ENCODE measurements around the gene DNAH8.

DNA sequence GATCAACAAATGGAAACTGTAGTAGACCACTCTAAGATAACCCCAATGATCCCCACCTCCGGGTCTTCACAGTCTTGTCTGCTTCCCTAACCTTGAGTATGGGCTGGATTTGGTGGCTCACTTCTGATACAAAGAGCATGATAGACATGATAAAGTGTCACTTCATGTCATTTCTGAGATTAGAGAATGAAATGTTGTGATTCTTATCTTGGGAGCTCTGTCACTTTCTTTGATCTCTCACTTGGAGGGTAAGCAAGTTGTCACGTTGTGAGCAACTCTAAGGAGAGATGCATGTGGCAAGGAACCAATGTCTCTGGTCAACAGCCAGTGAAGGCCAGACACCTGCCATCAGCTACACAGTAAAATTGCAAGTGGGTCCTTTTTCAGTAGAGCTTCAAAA, 9.2 kb upstream of the DNAH8 start:
- TF ChIP-seq, protein P1, sequence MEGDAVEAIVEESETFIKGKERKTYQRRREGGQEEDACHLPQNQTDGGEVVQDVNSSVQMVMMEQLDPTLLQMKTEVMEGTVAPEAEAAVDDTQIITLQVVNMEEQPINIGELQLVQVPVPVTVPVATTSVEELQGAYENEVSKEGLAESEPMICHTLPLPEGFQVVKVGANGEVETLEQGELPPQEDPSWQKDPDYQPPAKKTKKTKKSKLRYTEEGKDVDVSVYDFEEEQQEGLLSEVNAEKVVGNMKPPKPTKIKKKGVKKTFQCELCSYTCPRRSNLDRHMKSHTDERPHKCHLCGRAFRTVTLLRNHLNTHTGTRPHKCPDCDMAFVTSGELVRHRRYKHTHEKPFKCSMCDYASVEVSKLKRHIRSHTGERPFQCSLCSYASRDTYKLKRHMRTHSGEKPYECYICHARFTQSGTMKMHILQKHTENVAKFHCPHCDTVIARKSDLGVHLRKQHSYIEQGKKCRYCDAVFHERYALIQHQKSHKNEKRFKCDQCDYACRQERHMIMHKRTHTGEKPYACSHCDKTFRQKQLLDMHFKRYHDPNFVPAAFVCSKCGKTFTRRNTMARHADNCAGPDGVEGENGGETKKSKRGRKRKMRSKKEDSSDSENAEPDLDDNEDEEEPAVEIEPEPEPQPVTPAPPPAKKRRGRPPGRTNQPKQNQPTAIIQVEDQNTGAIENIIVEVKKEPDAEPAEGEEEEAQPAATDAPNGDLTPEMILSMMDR (conservative IDR thresholded peaks at IDR 0.05) = no peak
- no peak for TF ChIP-seq EZH2 (IDR thresholded peaks at IDR 0.05; ENCODE audit: low read depth)

All from PC-9 (cell line).